ENCODE measurements around the gene TOMM20.
A peak's percentile ranks its signal among the peaks of the same experiment; 100 is the strongest.
"Not testable (repeated sequence)": the region's sequence is repeated elsewhere in the genome, so short reads cannot be mapped to it uniquely, and the experiment has no call there.

The TOMM20 gene

GRCh38 chr1:235128456-235129328 lies at the start of gene TOMM20:
Gene TOMM20, minus strand, starts transcription at chr1:235128837. Its CDS starts 122 bp downstream, at chr1:235128715.
- peak within 1 kb of the TSS; percentile 97 for H3K4me3 ChIP-seq (ENCODE audit: low read depth, low read length)
- peak; percentile 94 for DNase-seq (ENCODE audit: low read depth)

- DNase-seq (ENCODE audit: low read depth), result no peak
- H3K4me3 ChIP-seq (ENCODE audit: low read depth, low read length), result no peak overlapping the region
Observed at GRCh38 chr1:235176486-235176885, 47.8 kb upstream of the TOMM20 start.

DNA sequence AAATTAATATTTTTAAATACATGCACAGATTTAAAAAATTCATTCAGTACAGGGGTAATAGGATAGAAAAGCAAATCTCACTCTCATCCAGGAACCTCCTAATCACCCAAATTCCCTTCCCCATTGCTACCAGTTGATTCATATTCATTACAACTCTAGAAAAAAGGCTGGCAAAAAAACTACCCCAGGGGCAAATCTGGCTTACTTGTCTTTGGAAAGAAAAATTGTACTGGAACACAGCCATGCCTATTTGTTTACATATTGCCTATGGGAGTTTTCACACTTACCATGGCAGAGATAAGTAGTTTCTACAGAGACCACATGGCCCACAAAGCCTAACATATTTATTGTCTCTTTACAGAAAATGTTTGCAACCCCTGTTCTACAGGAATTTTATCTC lies 41.3 kb upstream of the TOMM20 start:
- H3K4me3 ChIP-seq (ENCODE audit: low read depth, low read length), result no peak overlapping the region

DNA sequence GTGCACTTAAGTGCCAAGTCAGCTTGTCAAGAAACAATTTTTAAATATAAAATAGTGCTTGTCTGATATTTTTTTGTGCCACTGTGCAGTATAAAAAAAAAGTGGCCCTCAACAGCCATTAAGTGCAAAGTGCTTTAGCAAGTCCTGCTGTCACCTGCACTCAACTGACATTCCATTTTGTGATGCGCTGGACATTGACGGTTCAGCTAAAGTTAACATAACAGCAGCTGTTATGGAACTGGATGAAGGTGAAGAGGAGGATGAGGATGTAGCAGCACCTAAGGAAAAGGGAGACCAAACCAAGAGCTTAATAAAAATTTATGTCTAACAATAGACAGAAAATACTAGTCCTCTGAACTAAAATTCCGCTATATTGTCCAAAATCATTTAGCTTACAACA lies 39.7 kb upstream of the TOMM20 start:
- no peak for DNase-seq (ENCODE audit: low read depth)
- no peak overlapping the region for H3K4me3 ChIP-seq (ENCODE audit: low read depth, low read length)

More for the DNA sequence above, 41.3 kb upstream of the TOMM20 start:
- DNase-seq (ENCODE audit: low read depth), result no peak

DNA sequence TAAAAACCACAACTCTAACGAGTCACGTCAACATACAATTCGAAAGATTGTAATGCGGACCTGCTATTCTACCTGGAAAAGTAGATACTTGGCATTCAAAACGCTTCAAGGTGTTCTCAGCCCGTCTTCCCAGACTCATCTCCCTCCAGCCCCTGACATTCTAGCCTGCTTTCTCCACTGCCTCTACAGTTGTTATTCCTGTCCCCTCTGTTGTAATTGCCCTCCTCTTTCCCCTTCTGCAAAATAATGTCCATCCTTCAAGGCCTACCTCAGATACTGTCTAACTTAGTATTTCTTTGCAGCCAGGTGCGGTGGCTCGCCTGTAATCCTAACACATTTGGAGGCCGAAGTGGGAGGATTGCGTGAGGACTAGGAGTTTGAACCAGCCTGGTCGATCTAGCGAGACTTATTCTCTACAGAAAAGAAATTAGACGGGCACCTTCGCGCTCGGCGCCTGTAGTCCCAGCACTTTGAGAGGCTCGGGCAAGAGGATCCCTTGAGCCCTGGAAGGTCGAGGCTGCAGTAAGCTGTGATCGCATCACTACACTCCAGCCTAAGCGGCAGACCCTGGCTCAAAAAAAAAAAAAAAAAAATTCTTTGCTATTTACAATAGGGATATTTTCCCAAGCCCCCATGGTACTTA lies 33.2 kb upstream of the TOMM20 start:
- peak overlapping the region; percentile 83 for H3K4me3 ChIP-seq (ENCODE audit: low read depth, low read length)
- DNase-seq (ENCODE audit: low read depth), result no peak

GRCh38 chr1:235160957-235161684 lies 32.5 kb upstream of the TOMM20 start, which contains the start of gene RBM34:
Gene RBM34, minus strand, starts transcription at chr1:235161250. Its CDS starts 24 bp downstream, at chr1:235161226.
- DNase-seq (ENCODE audit: low read depth), result peak; percentile 66
- H3K4me3 ChIP-seq (ENCODE audit: low read depth, low read length), result peak within 1 kb of the TSS; percentile 83

DNA sequence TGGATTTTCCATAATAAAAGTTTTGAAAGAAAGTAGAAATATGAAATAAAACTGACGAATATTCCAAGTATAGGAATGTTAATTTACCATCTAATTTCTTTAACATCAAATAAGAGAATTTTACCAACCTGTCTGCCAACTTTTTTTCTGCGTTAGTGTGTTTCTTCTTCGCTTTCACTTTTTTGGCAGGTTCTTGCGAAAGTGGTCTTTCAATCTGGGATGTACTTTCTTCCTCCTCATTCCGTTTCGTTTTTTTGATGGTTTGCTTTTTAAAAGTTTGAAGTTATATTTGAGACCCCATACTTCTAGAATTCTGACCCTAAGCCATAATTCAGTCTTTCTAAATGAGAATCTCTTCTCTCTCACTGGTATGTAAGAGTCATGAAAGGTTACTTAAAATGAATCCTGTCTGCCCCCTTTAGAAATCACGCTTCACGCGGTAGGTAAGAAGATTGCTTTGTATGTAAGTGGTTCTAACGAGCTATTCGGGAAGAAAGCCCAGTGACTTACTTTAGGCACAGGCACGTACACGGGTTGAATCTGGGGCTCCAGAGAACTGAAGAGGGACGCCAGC lies 31.8 kb upstream of the TOMM20 start:
- DNase-seq (ENCODE audit: low read depth), result peak; percentile 13

DNA sequence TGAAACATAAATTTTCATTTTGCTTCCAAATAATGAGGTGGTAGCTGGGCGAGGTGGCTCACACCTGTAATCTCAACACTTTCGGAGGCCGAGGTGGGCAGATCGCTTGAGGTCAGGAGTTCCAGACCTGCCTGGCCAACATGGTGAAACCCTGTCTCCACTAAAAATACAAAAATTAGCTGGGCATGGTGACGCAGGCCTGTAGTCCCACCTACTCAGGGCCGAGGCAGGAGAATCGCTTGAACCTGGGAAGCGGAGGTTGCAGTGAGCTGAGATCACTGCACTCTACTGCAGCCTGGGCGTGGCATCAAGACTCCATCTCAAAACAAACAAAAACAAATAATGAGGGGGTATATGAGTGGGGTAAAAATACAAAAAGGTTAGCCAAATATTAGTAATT lies 31.3 kb upstream of the TOMM20 start:
- H3K4me3 ChIP-seq (ENCODE audit: low read depth, low read length), result peak overlapping the region; percentile 83
- DNase-seq (ENCODE audit: low read depth), result not testable (repeated sequence)

More for the DNA sequence above, 31.8 kb upstream of the TOMM20 start:
- H3K4me3 ChIP-seq (ENCODE audit: low read depth, low read length), result peak overlapping the region; percentile 83

- not testable (repeated sequence) for H3K4me3 ChIP-seq (ENCODE audit: low read depth, low read length)
Observed at GRCh38 chr1:235159284-235159683, 30.6 kb upstream of the TOMM20 start.

DNA sequence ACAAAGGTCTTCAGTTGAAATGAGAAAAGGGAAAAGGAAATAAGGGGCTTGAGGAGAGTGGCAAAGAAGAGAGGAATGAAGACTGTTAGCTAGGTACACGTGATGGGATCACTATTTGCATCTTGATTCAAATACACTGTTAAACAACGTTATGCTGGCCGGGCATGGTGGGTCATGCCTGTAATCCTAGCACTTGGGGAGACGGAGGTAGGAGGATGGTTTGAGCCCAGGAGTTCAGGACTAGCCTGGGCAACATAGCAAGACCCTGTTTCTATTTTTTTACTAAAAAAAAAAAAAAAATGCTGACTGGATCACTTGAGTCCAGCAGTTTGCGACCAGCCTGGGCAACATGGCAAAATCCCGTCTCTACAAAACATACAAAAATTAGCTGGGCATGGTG lies 30.0 kb upstream of the TOMM20 start:
- H3K4me3 ChIP-seq (ENCODE audit: low read depth, low read length), result no peak overlapping the region
- DNase-seq (ENCODE audit: low read depth), result no peak

More at GRCh38 chr1:235159284-235159683, 30.6 kb upstream of the TOMM20 start:
- DNase-seq (ENCODE audit: low read depth), result not testable (repeated sequence)

DNA sequence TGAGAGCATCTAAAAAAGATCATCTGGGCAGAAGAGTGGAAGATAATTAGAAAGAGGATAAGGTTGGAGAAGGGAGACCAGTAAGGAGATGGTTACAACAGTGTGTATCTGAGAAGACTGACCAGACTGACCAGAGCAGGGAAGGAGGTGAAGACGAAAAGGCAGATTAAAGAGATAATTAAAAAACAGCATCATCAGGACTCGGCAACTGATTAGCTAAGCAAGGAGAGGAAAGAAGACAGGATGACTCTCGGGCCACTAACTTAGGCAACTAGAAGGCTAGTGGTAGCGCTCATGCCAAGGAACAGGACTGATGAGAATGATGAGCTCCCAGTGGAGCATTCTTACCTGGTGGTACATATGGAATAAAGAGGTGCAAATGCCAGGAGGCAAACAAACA lies 28.5 kb upstream of the TOMM20 start:
- no peak for DNase-seq (ENCODE audit: low read depth)
- H3K4me3 ChIP-seq (ENCODE audit: low read depth, low read length), result no peak overlapping the region

- no peak overlapping the region for H3K4me3 ChIP-seq (ENCODE audit: low read depth, low read length)
- DNase-seq (ENCODE audit: low read depth), result no peak
Observed at GRCh38 chr1:235156740-235157139, 28.1 kb upstream of the TOMM20 start.

GRCh38 chr1:235156265-235156664 lies 27.6 kb upstream of the TOMM20 start:
- H3K4me3 ChIP-seq (ENCODE audit: low read depth, low read length), result no peak overlapping the region

GRCh38 chr1:235152235-235152634 lies 23.6 kb upstream of the TOMM20 start:
- H3K4me3 ChIP-seq (ENCODE audit: low read depth, low read length), result no peak overlapping the region
- no peak for DNase-seq (ENCODE audit: low read depth)

More at GRCh38 chr1:235156265-235156664, 27.6 kb upstream of the TOMM20 start:
- DNase-seq (ENCODE audit: low read depth), result no peak

- DNase-seq (ENCODE audit: low read depth), result no peak
- no peak overlapping the region for H3K4me3 ChIP-seq (ENCODE audit: low read depth, low read length)
Observed at GRCh38 chr1:235151033-235151432, 22.4 kb upstream of the TOMM20 start.

GRCh38 chr1:235149824-235150223 lies 21.2 kb upstream of the TOMM20 start:
- H3K4me3 ChIP-seq (ENCODE audit: low read depth, low read length), result no peak overlapping the region
- DNase-seq (ENCODE audit: low read depth), result no peak

DNA sequence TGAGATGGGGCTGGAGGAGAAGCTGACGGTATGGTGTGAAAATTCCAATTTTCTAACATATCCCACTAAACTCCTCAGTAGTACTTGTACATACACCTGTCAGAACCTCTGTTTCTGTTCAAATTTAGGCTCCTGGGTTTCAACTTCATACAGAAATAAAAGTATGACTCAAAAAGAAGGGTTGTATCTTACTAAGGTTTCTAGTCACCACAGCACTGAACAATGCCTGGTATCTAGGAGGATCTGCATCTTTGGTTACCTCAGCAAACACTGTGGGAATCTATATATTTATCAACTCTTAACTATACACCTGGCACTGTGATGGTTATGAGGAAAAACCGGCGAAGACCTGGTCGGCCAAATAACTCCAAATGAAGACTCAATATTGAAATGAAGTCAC lies 18.6 kb upstream of the TOMM20 start:
- DNase-seq (ENCODE audit: low read depth), result no peak
- H3K4me3 ChIP-seq (ENCODE audit: low read depth, low read length), result no peak overlapping the region

DNA sequence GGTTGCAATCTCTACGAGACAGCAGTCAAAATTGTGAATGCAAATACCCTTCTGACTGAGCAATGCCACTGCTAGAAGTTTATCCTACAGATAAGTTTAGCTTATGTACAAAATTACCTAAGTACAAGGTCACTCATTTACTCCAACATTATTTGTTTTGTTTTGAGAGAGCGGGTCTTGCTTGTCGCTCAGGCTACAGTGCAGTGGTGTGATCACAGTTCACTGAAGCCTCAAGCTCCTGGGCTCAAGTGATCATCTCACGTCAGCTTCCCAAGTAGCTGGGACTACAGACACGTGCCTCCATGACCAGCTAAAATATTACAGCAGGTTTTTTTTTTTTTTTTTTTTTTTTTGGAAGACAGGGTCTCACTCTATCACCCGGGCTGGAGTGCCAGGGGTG lies 17.0 kb upstream of the TOMM20 start:
- DNase-seq (ENCODE audit: low read depth), result no peak
- H3K4me3 ChIP-seq (ENCODE audit: low read depth, low read length), result no peak overlapping the region

DNA sequence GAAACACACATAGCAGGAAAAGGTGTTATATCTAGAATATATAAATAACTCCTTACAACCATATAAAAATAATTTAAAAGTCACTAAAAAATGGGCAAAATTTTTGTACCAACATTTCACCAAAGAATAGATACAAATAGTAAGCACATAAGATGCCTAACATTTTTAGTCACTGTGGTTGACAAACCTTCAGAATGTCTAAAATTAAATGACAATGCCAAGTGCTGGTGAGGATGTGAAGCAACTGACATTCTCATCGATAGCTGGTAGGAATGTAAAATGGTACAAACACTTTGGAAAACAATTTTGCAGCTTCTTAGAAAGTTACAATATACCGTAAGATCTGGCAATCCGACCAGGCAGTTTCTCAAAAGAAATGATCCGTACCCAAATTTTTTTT lies 14.4 kb upstream of the TOMM20 start:
- no peak for DNase-seq (ENCODE audit: low read depth)
- no peak overlapping the region for H3K4me3 ChIP-seq (ENCODE audit: low read depth, low read length)

DNA sequence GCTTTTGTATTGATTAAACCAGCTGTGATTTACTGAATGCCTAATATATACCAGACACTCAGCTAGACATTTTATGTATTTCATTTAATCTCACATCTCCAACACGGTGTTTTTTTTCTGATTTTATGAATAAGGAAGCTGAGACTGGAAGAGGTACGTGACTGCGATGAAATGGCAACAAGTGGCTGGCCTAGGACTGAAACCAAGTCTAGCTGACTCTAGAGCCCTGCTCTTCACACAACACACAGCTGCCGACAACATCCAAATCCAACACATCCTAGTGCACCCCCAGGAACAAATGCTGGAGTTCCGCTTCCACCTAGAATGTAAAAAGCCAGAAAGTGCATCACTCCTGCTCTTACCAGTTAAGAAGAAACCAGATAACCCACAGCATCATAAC lies 10.7 kb upstream of the TOMM20 start:
- no peak for DNase-seq (ENCODE audit: low read depth)
- no peak overlapping the region for H3K4me3 ChIP-seq (ENCODE audit: low read depth, low read length)

All from skeletal muscle cell (primary cell).